Stimulated activated CD4-positive, alpha-beta T cell treated with anti-CD3 and anti-CD28 coated beads, Interleukin-2, amount 100 ng/mL, for 48 hours (primary cell): ENCODE data around the gene CHD2.
"Not testable (repeated sequence)": the region's sequence is repeated elsewhere in the genome, so short reads cannot be mapped to it uniquely, and the experiment has no call there.

Source experiments
- DNase-seq, 2 donors: peaks; one replicate each; pipeline ENCODE4 v3.0.0-alpha.2; 2020

CHD2 gene

DNA sequence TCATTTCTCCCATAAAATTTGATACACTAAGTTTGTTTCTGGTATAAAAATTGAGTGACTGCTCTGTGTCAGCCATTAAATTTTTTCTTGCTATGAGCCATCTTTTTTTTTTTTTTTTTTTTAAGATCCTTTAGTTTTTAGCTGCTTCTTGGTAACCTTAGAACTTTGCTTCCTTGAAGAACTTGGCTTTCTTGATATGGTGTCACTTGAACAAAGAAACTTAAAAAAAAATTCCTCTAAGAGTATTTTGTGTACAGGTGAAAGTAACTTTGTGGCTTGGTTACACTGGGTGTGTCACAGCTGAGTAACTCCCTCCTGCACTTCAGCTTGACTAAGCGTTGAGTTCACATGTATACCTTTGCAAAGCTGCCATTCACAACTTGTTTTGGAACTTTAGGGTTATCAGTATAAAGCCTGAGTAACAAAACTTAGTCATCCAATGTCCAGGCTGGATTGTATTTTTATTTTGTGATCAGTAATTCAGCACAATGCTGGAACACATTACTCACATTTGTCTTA, 6.5 kb downstream of the CHD2 start:
- no peak for DNase-seq

DNA sequence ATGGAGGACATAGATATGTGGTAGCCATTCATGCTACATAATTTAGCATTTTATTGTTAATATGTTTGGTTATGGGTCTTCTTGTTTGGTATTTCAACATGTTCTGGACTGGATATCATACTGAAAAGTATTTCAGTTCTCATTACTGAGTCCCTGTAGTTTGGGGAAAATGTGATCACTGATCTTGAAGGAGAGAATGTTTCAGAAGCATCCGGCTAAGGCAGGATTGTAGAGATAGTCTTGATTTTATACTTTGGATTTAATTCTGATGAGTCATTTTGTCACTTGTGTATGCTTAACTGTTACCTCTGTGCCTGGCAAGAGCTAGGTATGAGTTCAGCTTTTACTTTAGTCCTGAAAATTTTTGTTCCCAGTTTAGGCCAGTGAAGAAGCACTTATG, 7.1 kb downstream of the CHD2 start:
- no peak for DNase-seq

DNA sequence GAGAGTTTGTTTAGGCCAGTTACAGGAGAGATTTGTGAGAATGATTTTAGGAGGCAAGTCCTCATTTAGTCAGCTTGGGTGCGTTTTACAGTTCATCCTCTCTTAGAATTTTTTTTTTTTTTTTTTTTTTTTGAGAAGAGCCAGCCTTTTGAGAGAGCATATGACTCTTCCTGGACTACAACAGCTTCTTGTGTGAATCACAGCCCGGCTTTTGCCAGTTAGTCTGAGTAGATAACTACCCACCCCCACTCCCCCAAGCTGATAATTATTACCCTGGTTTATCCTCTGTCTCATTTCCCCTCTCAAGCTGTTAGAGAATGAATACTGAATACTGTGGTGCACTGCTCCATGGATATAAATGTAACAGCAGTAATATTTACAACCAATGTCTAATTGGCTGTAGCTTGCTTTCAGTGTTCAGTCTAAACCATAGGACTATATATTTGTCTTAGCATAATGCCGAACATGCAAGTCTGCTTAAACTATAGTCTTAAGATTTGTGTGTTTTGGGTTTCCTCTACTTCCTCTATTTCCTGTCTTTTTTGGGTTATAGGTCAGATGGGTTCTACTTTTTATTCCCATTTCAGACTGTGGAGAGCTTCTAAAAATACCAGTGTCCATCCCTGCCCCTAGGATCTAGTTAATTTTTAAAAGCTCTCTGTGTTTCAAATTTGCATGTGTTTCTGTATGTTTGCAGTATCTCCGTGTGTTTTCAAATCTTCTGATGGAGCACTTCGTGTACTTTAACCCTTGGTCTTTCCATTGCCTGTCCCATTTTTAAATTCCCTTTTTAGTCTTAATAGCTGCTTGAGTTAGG, 8.0 kb downstream of the CHD2 start:
- no peak for DNase-seq

DNA sequence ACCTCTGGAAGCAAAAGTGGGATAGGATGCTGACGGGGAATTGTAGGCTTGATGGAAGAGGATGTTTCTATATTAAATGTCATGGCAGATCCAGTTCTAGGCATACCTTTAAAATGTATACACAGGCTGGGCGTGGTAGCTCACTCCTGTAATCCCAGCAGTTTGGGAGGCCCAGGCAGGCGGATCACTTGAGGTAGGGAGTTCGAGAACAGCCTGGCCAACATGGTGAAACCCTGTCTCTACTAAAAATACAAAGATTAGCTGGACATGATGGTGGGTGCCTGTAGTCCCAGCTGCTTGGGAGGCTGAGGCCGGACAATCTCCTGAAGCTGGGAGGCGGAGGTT, 8.6 kb downstream of the CHD2 start:
- DNase-seq, result no peak

DNA sequence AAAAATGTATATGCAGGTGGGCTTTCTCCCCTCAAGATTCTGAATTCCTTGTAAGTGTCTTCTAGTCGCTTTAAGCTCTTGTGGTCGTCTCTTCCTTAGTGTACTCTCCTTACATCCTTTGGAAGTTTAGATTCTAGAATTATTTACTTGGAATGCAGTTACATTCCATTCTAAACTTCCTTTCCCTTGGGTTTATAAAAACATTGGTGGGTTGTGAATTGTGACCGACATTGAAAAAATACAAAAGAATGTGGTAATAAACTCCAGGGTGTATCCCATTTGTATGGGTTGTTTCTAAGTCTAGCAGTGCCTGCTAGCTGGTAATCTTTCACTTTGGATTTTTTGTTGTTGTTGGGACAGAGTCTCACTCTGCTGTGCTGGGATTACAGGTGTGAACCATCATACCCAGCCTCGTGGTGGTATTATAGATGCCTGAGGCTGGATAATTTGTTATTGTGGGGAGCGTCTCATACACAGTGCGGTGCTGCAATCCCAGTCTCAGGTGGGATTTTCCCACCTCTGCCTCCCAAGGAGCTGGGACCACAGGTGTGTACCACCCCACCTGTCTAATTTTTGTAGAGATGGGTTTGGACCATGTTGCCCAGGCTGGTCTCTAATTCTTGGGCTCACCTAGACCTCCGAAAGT, 9.1 kb downstream of the CHD2 start:
- no peak for DNase-seq

DNA sequence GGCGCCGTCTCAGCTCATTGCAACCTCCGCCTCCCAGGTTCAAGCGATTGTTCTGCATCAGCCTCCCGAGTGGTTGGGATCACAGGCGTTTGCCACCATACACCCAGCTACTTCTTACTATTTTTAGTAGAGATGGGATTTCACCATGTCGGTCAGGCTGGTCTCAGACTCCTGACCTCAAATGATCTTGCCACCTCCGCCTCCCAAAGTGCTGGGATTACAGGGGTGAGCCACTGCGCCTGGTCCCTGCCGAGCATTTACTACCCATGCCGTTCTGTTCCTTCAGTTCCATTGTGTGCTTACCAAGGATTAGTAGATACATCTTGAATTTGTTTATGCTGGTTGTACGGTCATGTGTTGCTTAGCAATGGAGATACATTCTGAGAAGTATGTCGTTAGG, 10.3 kb downstream of the CHD2 start:
- no peak for DNase-seq

DNA sequence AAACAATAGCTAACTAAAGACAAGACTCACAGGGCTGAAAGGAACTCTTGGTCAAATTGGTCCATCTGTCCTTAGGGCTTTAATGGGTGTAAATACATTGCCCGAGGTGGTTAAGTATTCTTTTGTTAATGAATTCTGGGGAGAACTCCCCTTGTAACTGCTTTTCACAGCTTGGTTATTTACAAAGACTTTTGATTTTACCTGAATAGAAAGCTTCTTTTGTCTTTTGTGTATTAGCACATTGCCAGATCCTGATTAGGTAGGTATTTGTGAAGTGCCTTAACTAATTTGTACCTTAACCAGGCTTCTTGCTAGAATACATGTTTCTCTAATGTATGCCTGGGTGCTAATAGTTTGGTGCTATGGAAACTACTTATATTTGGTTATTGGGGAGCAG, 14.0 kb downstream of the CHD2 start:
- no peak for DNase-seq

DNA sequence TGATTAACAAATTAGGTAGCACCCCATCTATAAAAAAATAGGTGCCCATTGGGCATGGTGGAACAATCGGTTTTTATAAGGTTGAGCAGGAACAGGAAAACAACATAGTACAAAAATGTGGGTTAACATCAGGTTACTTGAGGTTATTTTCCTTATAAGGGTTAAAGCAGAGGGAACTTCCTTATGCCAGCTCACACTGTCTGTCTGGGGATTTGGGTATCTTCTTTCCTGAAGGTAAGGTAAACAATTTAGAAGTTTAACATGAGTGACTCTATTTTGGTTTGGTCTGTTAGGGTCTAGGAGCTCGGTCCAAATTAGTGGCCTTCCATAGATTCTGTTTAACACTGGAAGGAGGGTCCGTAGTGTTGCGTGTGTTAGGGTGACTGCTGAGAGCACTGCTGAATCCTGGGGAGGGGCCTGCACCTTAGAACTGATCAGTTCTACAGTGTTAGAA, 14.7 kb downstream of the CHD2 start:
- DNase-seq, result no peak

DNA sequence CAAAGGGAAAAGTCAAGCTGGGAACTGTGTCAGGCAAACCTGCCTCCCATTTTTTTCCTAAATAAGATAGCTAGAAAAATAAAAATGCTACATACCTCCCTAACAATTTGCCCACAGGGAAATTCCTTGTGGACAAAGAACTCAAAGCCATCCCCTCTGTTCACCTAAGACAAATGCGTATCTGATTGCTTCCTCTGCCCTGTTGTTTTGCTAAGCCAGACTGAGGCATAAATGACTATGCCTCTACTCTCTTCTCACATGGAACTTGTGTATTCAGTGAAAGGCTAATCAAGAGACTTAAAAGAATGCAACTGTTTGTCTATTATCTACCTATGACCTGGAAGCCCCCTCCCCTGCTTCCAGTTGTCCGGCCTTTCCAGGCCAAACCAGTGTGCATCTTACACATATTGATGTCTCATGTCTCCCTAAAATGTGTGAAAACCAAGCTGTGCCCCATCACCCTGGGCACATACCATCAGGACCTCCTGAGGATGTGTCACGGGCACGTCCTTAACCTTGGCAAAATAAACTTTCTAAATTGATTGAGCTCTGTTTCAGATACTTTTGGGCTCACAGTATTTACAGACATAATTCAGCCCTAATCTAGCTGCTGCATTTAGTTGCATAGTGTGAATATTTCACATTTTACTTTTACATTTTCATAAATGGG, 15.8 kb downstream of the CHD2 start:
- no peak for DNase-seq

DNA sequence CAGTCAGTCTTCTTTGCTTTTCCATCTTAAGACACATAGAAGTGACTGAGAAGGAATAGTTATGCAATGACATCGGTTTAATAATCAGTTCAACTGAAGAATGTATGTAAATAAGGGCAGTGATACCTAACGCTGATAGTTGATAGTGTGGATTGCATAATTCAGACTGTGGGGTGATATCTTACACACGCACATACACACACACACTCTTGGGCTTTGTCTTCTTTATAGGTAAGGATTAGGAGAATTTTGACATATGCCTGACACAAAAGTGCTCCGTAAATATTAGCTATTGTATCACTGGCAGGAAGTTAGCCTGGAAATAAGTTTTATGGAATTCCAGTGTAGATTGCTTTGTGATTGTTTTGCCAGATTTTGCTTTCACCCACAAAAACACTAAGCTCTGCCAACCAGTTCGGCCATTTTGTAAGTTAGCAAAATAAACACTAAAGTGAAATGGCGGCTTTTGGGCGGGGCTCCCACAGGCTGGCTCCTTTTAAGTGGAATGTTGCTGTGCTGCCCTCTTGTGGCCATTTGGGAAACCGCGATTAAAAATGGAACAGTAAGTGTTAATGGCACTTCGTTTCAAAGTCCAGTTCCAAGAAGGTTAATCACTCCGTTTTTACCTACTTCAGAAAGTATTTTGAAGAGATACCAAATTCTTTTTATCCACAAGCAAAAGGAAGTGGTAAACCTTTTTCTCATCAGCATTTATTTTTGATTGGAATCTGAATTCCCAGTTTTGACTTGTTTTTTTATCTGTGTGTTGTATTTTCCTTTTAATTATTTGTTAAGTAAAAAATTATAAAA, 17.7 kb downstream of the CHD2 start:
- DNase-seq, result peak; percentile 93 to 96

DNA sequence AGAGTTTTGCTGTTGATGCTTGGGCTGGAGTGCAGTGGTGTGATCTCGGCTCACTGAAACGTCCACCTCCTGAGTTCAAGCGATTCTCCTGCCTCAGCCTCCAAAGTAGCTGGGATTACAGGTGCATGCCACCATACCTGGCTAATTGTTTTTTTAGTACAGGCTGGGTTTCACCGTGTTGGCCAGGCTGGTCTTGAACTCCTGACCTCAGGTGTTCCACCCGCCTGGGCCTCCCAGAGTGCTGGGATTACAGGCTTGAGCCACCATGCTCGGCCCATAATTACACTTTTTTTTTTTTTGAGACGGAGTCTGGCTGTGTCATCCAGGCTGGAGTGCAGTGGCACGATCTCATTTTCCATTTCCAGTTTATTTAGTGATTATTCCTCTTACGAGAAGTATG, 18.8 kb downstream of the CHD2 start:
- not testable (repeated sequence) for DNase-seq

DNA sequence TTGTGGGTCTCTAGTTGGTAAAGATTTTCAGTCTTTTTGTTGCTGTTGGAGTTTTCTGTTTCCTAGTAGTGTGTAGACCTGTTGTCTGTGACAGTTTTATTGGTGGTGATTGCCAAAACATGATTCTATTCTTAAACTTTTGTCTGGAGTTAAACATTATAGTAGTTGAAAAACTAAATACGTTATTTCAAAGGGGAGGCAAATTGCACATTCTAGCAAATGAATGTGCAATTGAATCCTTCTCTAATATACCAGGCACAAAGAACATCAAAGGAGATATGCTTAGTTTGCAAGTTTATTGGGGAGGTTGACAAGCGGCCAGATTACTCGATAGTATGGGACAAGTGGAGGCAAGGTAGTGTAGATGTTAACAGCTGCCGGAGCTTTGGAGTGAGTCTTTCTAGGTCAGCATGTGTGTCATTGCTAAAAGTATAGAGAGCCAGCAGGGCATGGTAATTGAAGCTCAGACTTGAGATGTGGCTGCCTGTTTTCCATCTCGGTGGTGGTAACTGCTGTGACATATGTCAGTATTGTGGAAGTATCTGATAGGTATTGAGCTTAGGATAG, 20.6 kb downstream of the CHD2 start:
- no peak for DNase-seq

DNA sequence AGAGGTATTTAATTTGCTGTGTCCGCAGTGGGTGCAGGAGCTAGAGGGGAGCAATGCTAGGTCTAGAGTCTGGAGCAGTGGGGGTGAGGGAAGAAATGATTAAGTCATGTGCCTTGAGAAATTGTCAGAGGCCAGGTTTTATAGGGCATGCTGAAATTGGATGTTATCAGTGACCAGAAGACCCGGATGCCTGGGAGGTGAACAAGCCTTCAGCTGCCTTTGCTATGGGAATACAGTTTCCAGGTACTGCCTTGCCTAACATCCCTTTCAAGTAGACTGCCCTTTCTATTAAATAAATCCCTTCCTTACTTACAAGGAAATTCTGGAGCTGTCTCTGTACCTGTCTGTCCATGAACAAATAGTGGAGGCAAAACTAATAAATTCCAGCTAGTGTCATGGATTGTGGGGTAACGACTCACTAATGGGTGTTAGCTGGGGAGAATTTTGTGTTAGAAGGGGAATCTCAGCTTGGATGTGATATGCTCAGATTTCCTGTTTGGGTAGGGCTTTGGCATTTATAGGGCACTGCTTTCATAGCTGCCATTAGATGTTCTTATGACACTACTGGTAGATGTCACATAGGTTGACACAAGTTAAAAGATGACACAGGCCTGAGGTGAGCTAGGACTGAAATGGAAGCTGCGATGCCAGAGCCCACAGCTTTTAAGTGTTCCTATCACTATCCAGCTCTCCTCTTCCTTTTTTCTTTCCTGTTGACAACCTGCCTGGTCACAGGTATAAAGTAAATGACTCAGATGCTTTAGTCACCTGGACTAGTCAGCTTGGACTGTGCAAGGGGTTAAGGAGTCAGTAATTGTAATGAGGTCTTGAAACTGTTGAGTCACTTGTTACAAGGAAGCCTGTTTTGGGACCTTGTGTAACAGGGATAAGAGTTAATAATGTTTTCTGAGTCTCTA, 21.3 kb downstream of the CHD2 start:
- DNase-seq, result no peak

DNA sequence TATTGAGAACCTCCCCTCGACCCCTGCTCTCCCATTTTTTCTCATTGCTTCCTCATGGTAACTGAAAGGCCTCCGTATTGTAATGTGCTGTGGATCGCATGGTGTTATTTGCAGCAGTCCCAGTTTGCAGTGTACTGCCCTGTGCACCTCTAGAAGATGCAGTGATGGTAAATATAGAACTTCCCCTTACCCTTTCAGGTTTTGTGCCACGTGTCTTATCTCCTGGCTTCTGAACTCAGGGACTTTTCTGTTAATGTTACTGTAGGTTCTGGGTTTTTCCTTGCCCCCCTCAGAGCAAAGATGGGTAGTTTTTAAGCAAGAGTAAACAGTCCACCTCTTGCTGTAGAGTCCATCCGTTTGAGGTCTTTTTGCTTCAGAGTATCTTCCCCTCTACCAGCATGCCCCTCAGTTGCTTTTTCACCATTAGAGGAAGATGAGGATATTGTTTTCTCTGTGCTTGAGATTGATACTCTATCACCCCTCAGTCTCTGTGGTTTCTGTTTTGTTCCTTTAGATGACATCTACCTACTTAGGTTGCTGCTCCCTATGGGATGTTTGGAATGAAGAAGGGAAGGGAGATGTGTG, 22.4 kb downstream of the CHD2 start:
- no peak for DNase-seq

DNA sequence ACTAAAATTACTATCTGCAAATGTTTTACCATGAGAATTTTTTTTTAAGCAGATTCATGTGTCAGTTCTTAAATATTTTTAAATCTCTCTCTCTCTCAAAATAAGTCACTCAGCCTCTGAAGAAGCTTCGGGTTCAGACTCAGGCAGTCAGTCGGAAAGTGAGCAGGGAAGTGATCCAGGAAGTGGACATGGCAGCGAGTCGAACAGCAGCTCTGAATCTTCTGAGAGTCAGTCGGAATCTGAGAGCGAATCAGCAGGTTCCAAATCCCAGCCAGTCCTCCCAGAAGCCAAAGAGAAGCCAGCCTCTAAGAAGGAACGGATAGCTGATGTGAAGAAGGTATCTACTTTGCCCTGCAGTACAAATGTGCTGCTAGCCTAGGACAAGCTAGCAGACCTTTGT, 24.1 kb downstream of the CHD2 start:
- no peak for DNase-seq

DNA sequence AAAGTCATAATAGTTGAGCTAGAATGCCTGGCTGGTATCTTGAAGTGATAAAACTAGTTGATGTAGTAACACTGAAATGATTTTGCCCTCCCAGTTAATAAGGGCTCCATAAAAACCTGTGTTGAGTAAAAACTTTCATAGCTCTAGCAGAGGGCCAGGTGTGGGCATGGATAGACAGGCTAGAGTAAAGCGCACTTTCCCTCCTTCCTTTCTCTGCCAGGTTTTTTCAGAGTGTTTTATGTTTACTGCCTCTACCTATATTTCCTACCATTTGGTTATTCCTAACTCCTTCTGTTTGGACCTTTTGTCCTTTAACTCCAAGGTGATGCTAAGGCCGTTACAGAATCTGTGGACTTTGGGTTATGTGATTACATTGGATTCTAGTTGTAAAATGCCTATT, 25.3 kb downstream of the CHD2 start:
- DNase-seq, result no peak

DNA sequence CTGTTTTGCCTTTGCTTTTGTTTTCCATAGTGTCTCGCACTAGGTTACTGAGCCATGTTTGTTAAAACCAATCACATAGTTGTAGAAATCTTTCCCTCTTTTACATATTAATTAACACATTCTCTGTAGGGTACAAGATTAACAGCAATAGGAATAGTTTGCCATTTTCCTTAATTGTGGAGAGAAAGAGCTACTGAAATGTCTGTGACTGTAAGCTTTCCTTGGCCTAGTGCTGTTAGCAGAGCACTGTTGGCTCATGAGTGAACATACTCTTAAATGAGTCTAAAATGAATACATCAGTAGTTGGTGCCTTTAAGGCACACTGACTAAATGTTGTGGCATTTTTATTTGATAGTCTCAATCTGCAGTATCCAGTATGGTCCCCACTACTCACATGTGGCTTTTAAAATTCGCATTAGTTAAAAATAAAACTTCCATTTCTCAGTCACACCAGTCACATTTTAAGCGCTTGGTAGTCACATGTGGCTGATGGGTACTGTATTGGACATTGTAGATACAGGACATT, 28.2 kb downstream of the CHD2 start:
- no peak for DNase-seq

DNA sequence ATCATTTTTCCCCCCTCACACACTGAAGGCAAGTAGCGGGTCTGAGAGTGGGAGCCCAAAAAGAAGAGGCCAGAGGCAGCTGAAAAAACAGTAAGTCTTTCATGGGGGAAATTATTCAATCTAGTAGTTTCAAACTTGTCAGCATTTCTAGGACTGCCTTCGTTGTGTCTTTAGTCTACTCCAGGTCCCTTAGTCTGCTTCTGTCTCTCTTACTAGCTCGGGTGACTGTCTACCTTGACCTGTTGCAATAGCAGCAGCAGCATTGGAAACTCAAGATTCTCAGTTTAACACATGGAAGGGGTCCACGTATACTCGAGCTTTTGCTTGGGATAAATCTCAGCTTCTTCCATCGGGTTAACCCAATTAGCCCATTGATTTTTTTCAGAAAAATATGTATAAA, 28.9 kb downstream of the CHD2 start:
- no peak for DNase-seq

DNA sequence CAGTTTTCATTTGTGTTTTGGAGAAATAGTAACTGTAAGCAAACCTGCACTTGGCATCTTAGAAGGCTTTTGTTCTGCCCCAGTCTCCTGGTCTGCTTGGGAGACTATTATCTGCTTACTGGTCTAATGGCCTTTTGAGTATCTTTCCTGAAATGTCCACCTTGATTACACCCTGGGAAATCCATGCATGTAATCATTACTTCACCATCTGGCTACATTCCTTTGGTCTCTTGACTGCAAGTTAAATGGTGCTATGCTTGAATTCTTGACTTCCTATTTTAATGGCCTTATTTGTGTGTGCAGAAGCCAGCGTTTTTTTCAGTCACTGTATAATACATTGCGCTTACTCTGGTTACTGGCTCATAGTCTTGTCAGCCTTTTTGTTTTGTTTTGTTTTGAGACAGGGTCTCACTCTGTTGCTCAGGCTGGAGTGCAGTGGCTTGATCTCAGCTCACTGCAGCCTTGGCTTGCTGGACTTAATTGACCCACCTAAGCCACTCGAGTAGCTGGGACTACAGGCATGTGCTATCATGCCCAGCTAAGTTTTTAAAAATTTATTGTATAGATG, 30.0 kb downstream of the CHD2 start:
- DNase-seq, result no peak

DNA sequence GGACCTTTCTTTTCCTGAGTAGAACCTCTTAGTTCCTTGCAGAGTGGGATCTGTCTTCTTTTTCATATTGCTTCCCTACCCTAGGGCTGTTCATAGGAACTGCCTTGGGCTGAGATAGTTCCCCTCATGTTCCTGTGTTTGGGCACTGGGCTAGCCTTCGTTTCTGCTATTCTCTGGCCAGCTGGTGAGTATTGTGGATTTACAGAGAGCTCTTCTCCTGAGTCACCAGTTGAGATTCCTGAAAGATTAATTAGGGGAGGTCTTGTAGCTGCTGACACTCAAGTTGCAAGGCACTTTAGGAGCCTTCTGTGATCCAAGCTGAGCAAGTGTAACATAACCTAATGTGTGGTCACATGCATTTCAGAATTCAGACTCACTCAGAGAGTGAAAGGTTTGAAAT, 30.7 kb downstream of the CHD2 start:
- no peak for DNase-seq
